ENCODE measurements around the gene SPIB. TPM values are rescaled to one million over a fixed set of nuclear protein-coding genes. Genes with fewer than 3 reads are reported as not detected.
"Not testable (repeated sequence)": the region's sequence is repeated elsewhere in the genome, so short reads cannot be mapped to it uniquely, and the experiment has no call there.

SPIB gene
- total RNA-seq, 1 experiment from 2014 or later, result 0.50 TPM

GRCh38 chr19:50435221-50435620 is 16.5 kb downstream of the SPIB start:
- peaks cover 11% of the 10 kb centered on the region for H3K4me1 ChIP-seq
- Mint-ChIP-seq H3K4me3 (ENCODE audit: unreplicated experiment) (no peak overlapping the region), H3K9me3 (ENCODE audit: unreplicated experiment) (peaks cover 9% of the 10 kb centered on the region), H3K4me1 (ENCODE audit: low read depth, unreplicated experiment) (peaks cover 7% of the 10 kb centered on the region), H3K36me3 (ENCODE audit: insufficient read depth, unreplicated experiment) (peaks cover 13% of the 10 kb centered on the region), H3K27me3 (ENCODE audit: insufficient read depth, unreplicated experiment) (peaks cover 27% of the 10 kb centered on the region), H3K27ac (ENCODE audit: unreplicated experiment) (no peak overlapping the region)
- no TSS peak for BruUV-seq (replicated peaks)
- no peaks in the 10 kb centered on the region; the same call in 1 of the 2 replicates for H3K27me3 ChIP-seq (replicated peaks; ENCODE audit: control insufficient read depth, insufficient read depth, low read length)
- DNase-seq, result no peak
- TF ChIP-seq, protein P1, sequence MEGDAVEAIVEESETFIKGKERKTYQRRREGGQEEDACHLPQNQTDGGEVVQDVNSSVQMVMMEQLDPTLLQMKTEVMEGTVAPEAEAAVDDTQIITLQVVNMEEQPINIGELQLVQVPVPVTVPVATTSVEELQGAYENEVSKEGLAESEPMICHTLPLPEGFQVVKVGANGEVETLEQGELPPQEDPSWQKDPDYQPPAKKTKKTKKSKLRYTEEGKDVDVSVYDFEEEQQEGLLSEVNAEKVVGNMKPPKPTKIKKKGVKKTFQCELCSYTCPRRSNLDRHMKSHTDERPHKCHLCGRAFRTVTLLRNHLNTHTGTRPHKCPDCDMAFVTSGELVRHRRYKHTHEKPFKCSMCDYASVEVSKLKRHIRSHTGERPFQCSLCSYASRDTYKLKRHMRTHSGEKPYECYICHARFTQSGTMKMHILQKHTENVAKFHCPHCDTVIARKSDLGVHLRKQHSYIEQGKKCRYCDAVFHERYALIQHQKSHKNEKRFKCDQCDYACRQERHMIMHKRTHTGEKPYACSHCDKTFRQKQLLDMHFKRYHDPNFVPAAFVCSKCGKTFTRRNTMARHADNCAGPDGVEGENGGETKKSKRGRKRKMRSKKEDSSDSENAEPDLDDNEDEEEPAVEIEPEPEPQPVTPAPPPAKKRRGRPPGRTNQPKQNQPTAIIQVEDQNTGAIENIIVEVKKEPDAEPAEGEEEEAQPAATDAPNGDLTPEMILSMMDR (IDR thresholded peaks at IDR 0.05; ENCODE audit: insufficient read depth in 1 of 2, low read depth in 1 of 2, low read length in 1 of 2, severe bottlenecking in 1 of 2, unreplicated experiment in 1 of 2), result no peak
- ChIA-PET CTCF (no interaction called here), POLR2A (no interaction called here)
- no peaks in the 10 kb centered on the region for H3K36me3 ChIP-seq (ENCODE audit: control insufficient read depth, insufficient read depth, low read length)
- H3K9me3 ChIP-seq, result no peaks in the 10 kb centered on the region
- H3K4me3 ChIP-seq (ENCODE audit: low read depth, low read length), result no peak overlapping the region
- intact Hi-C loops (cut with micrococcal nuclease; ENCODE audit: unreplicated experiment), result no loop called here

GRCh38 chr19:50435627-50436026 is 16.9 kb downstream of the SPIB start:
- H3K27me3 Mint-ChIP-seq (ENCODE audit: insufficient read depth, unreplicated experiment), result peaks cover 27% of the 10 kb centered on the region
- DNase-seq, result no peak
- peaks cover 7% of the 10 kb centered on the region for H3K4me1 Mint-ChIP-seq (ENCODE audit: low read depth, unreplicated experiment)
- peaks cover 13% of the 10 kb centered on the region for H3K36me3 Mint-ChIP-seq (ENCODE audit: insufficient read depth, unreplicated experiment)
- H3K27ac Mint-ChIP-seq (ENCODE audit: unreplicated experiment), result no peak overlapping the region
- H3K36me3 ChIP-seq (ENCODE audit: control insufficient read depth, insufficient read depth, low read length), result no peaks in the 10 kb centered on the region
- H3K4me3 ChIP-seq (ENCODE audit: low read depth, low read length), result no peak overlapping the region
- ChIA-PET POLR2A (no interaction called here), CTCF (no interaction called here)
- no peak overlapping the region for H3K4me3 Mint-ChIP-seq (ENCODE audit: unreplicated experiment)
- H3K4me1 ChIP-seq, result peaks cover 11% of the 10 kb centered on the region
- no TSS peak for BruUV-seq (replicated peaks)
- TF ChIP-seq, protein P1 (IDR thresholded peaks at IDR 0.05; ENCODE audit: insufficient read depth in 1 of 2, low read depth in 1 of 2, low read length in 1 of 2, severe bottlenecking in 1 of 2, unreplicated experiment in 1 of 2), result no peak
- peaks cover 9% of the 10 kb centered on the region for H3K9me3 Mint-ChIP-seq (ENCODE audit: unreplicated experiment)
- no peaks in the 10 kb centered on the region for H3K9me3 ChIP-seq
- H3K27me3 ChIP-seq (replicated peaks; ENCODE audit: control insufficient read depth, insufficient read depth, low read length), result no peaks in the 10 kb centered on the region; the same call in 1 of the 2 replicates
- intact Hi-C loops (cut with micrococcal nuclease; ENCODE audit: unreplicated experiment), result no loop called here

- ChIA-PET CTCF (no interaction called here), POLR2A (no interaction called here)
- Mint-ChIP-seq H3K27ac (ENCODE audit: unreplicated experiment) (no peak overlapping the region), H3K27me3 (ENCODE audit: insufficient read depth, unreplicated experiment) (peaks cover 24% of the 10 kb centered on the region), H3K36me3 (ENCODE audit: insufficient read depth, unreplicated experiment) (peaks cover 6% of the 10 kb centered on the region), H3K4me1 (ENCODE audit: low read depth, unreplicated experiment) (no peaks in the 10 kb centered on the region), H3K9me3 (ENCODE audit: unreplicated experiment) (peaks cover 9% of the 10 kb centered on the region), H3K4me3 (ENCODE audit: unreplicated experiment) (no peak overlapping the region)
- no peaks in the 10 kb centered on the region; the same call in 1 of the 2 replicates for H3K4me1 ChIP-seq
- H3K27me3 ChIP-seq (replicated peaks; ENCODE audit: control insufficient read depth, insufficient read depth, low read length), result no peaks in the 10 kb centered on the region; the same call in 1 of the 2 replicates
- BruUV-seq (replicated peaks), result no TSS peak
- intact Hi-C loops (cut with micrococcal nuclease; ENCODE audit: unreplicated experiment), result no loop called here
- no peak overlapping the region for H3K4me3 ChIP-seq (ENCODE audit: low read depth, low read length)
- TF ChIP-seq, protein P1 (IDR thresholded peaks at IDR 0.05; ENCODE audit: insufficient read depth in 1 of 2, low read depth in 1 of 2, low read length in 1 of 2, severe bottlenecking in 1 of 2, unreplicated experiment in 1 of 2), result no peak
- no peaks in the 10 kb centered on the region for H3K36me3 ChIP-seq (ENCODE audit: control insufficient read depth, insufficient read depth, low read length)
- H3K9me3 ChIP-seq, result no peaks in the 10 kb centered on the region
- no peak for DNase-seq
These were observed 19.2 kb downstream of the SPIB start for GRCh38 chr19:50437862-50438449.

- H3K4me3 Mint-ChIP-seq (ENCODE audit: unreplicated experiment); H3K4me1 Mint-ChIP-seq (ENCODE audit: low read depth, unreplicated experiment); H3K36me3 ChIP-seq (ENCODE audit: control insufficient read depth, insufficient read depth, low read length); H3K36me3 Mint-ChIP-seq (ENCODE audit: insufficient read depth, unreplicated experiment); H3K4me3 ChIP-seq (ENCODE audit: low read depth, low read length); H3K9me3 ChIP-seq; H3K4me1 ChIP-seq; DNase-seq; POLR2A ChIA-PET; intact Hi-C loops (cut with micrococcal nuclease; ENCODE audit: unreplicated experiment); H3K27ac Mint-ChIP-seq (ENCODE audit: unreplicated experiment); BruUV-seq (replicated peaks); H3K27me3 ChIP-seq (replicated peaks; ENCODE audit: control insufficient read depth, insufficient read depth, low read length); CTCF ChIA-PET: not testable (repeated sequence)
- Mint-ChIP-seq H3K27me3 (ENCODE audit: insufficient read depth, unreplicated experiment) (peaks cover 24% of the 10 kb centered on the region), H3K9me3 (ENCODE audit: unreplicated experiment) (peaks cover 13% of the 10 kb centered on the region)
These were observed 20.4 kb downstream of the SPIB start for GRCh38 chr19:50439130-50439529.
